HG03442 (cell line): ENCODE measurements around the gene CGB5.
"Not testable (repeated sequence)": the region's sequence is repeated elsewhere in the genome, so short reads cannot be mapped to it uniquely, and the experiment has no call there.

ENCODE experiments used
- ATAC-seq: cut with Tn5 transposase; IDR thresholded peaks from one replicate; pipeline ENCODE4 v1.9.1; 2021; ENCODE audit warnings: mild to moderate bottlenecking, moderate library complexity; ENCODE audit not compliant: unreplicated experiment

Gene CGB5

DNA sequence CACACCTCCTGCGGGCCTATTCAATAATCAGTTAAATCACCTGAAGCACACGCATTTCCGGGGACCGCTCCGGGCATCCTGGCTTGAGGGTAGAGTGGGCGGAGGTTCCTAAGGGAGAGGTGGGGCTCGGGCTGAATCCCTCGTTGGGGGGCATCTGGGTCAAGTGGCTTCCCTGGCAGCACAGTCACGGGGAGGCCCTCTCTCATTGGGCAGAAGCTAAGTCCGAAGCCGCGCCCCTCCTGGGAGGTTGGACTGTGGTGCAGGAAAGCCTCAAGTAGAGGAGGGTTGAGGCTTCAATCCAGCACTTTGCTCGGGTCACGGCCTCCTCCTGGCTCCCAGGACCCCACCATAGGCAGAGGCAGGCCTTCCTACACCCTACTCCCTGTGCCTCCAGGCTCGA lies at the start of gene CGB5:
Gene CGB5, plus strand, starts transcription at position 301 of the 400 bp plus-strand sequence. CDS start 362 bp downstream, outside the sequence.
- not testable (repeated sequence) for ATAC-seq

DNA sequence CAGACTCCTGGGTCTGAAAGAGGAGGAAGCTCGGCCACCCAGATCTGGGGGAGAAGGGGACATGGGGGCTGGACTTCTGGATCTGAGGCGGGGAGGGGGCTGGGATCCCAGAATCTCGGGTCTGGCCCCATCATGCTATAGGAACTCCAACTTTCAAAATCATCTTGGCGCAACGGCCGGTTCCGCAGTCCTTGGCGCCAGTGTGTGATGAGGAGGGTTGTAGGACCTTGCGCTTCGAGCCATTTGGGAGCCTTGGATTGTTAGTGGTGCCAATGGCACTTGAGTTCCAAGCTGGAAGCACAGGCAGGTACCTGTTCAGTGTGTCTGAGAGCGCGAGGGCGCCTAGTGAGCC lies 49.6 kb upstream of the CGB5 start:
- ATAC-seq, result no peak

DNA sequence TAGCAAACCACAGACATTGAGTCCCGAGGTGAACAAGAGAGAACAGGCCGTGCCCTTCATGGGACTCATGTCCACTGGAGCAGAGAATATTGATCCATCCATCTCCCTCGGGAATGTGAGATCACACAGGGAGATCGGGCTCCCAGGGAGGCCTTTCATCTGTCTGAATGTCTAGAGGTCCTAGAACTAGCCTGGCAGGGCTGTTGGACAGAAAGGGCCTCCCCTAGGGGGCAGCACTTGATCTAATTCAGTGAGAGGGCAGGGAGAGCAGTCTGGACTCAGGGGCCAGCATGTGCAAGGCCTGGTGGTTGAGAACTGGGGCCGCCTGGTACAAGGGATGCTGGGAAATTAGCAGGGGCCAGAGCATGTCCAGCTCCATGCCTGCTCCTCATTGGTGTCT lies 45.7 kb upstream of the CGB5 start:
- no peak for ATAC-seq

GRCh38 chr19:48999481-49000325 lies 43.9 kb upstream of the CGB5 start:
- ATAC-seq, result no peak

DNA sequence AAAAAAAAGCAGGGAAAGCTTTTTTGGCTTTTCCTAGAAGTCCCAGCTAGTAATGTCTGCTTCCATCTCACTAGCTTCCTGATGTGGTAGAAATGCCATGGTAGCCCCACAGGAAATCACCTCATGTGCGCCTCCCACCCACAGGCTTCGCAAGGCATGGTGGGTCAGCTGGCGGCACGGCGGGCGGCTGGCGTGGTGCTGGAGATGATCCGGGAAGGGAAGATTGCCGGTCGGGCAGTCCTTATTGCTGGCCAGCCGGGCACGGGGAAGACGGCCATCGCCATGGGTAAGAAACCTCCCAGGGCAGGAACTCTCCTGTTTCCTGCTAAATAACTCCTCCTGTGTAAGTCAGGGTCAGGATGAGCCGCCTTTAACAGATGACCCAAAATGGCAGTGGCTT lies 39.5 kb upstream of the CGB5 start:
- no peak for ATAC-seq

- no peak for ATAC-seq
These were observed 38.6 kb upstream of the CGB5 start for GRCh38 chr19:49004964-49005614.

- ATAC-seq, result no peak
These were observed 36.7 kb upstream of the CGB5 start for GRCh38 chr19:49006905-49007304.

GRCh38 chr19:49009828-49010227 lies 33.8 kb upstream of the CGB5 start:
- no peak for ATAC-seq

DNA sequence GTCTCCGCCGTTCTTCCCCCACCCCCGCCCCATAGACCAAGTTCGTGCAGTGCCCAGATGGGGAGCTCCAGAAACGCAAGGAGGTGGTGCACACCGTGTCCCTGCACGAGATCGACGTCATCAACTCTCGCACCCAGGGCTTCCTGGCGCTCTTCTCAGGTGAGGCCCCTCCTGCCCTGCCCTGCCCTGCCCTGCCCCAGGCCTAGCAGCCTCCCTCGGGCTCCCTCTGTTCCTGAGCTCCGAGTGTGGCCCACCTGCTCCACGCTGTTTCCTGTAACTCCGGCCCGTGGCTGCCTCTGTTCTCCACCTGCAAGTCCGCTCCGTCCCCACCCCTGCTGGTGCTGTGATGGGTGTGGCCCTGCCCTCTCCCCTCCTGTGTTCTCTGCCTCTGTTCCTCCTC lies 33.2 kb upstream of the CGB5 start:
- ATAC-seq, result no peak

DNA sequence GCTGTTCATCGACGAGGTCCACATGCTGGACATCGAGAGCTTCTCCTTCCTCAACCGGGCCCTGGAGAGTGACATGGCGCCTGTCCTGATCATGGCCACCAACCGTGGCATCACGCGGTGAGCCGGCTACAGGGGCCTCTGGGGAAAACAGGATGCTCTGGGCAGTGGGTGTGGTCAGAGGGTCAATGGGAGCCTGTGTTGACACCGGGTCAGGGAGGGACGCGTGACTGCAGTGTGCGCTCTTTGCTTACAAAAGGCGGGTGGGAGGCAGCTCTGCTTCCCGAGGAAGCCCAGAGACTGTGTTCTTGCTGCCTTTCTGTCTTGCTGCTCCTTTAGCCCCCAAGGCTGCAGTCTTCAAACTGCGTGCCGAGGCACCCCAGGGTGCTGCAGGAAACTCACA lies 32.5 kb upstream of the CGB5 start:
- no peak for ATAC-seq

GRCh38 chr19:49014123-49014869 lies 29.4 kb upstream of the CGB5 start:
- no peak for ATAC-seq

GRCh38 chr19:49014870-49015255 lies 28.8 kb upstream of the CGB5 start:
- no peak for ATAC-seq

- ATAC-seq, result no peak
These were observed 27.4 kb upstream of the CGB5 start for GRCh38 chr19:49016067-49016839.

GRCh38 chr19:49017041-49017665 lies 26.5 kb upstream of the CGB5 start, which contains the start of gene LHB:
LHB (minus strand) TSS chr19:49017091; CDS start chr19:49017081, 10 bp downstream.
- no peak for ATAC-seq

DNA sequence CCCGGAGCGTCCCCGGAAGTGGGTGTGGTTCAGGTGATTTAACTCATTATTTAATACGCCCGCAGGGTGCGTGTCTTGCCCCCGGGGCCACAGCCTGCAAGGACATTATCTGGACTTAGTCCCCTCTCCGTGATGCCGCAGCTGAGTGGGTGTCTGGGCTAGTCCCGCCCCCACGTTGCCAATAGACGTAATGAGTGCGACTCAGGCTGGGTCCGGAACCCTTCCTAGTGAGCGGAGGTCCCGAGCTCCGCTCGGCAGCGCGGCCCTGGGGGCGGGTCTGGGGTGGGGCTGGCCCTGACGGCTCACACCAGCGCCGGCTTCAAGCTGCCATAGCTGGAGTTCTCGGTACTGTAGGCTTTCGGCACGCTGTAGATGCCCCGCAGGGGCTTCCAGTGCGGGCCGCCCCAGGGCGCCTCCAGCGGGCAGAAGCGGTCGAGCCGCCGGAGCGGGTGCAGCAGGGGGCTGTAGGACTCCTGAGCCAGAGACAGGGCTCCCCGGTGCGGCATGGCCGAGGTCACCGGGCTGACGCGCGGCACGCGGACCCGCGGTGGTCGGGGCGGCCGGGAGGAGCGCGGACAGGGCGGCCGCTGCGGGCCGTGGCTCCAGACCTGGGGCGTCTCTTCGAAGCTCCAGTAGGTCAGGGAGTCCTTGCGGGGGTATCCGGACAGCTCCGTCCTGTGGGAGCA lies 25.8 kb upstream of the CGB5 start:
- ATAC-seq, result no peak

GRCh38 chr19:49018388-49019241 lies 25.0 kb upstream of the CGB5 start:
- not testable (repeated sequence) for ATAC-seq

- ATAC-seq, result no peak
These were observed 24.3 kb upstream of the CGB5 start for GRCh38 chr19:49019242-49019932.

GRCh38 chr19:49020342-49020741 lies 23.3 kb upstream of the CGB5 start:
- ATAC-seq, result no peak
